ENCODE measurements around the gene CIRBP.
A peak's percentile ranks its signal among the peaks of the same experiment; 100 is the strongest.
"Not testable (repeated sequence)": the region's sequence is repeated elsewhere in the genome, so short reads cannot be mapped to it uniquely, and the experiment has no call there.

CIRBP gene

GRCh38 chr19:1317274-1318003 is 48.3 kb downstream of the CIRBP start:
- CTCF ChIA-PET: no interaction called here
- TF ChIP-seq SUZ12 (IDR thresholded peaks at IDR 0.05): no peak
- no peak for TF ChIP-seq FOXK2 (IDR thresholded peaks at IDR 0.05)
- TF ChIP-seq BHLHE40 (IDR thresholded peaks at IDR 0.05; ENCODE audit: borderline replicate concordance): no peak
- no peak for TF ChIP-seq FOXM1 (IDR thresholded peaks at IDR 0.05; ENCODE audit: borderline replicate concordance)
- TF ChIP-seq ZNF384 (IDR thresholded peaks at IDR 0.05): no peak
- no peak for TF ChIP-seq NFRKB (IDR thresholded peaks at IDR 0.05)
- TF ChIP-seq L3MBTL2 (conservative IDR thresholded peaks at IDR 0.05): no peak
- TF ChIP-seq LEF1 (IDR thresholded peaks at IDR 0.05; ENCODE audit: borderline replicate concordance): no peak
- no peak for TF ChIP-seq CTBP1 (IDR thresholded peaks at IDR 0.05; ENCODE audit: borderline replicate concordance)
- TF ChIP-seq SP1 (IDR thresholded peaks at IDR 0.05): no peak
- no peak for TF ChIP-seq ARNT (IDR thresholded peaks at IDR 0.05)
- TF ChIP-seq TARDBP (IDR thresholded peaks at IDR 0.05): no peak
- no peak for TF ChIP-seq PKNOX1 (IDR thresholded peaks at IDR 0.05)
- no peak for TF ChIP-seq HDGF (IDR thresholded peaks at IDR 0.05; ENCODE audit: borderline replicate concordance)
- no peak for DNase-seq (ENCODE audit: extremely low spot score)
- POLR2A ChIA-PET: interaction anchor here (0.6 to 2.0 kb wide), 3 partner anchors 14 to 48 kb away, joined by 3 to 5 read pairs (median 4); partner anchors contain the start of gene CIRBP

- ChIA-PET POLR2A (interaction anchor here (2.0 kb wide), 1 partner anchor 50 kb away, joined by 4 read pairs; the partner anchor contains the start of gene CIRBP), CTCF (no interaction called here)
- no peak for DNase-seq (ENCODE audit: extremely low spot score)
- TF ChIP-seq ZNF384 (IDR thresholded peaks at IDR 0.05): peak; percentile 88
- no peak for TF ChIP-seq CTBP1 (IDR thresholded peaks at IDR 0.05; ENCODE audit: borderline replicate concordance)
- no peak for TF ChIP-seq LEF1 (IDR thresholded peaks at IDR 0.05; ENCODE audit: borderline replicate concordance)
These were observed 49.7 kb downstream of the CIRBP start for GRCh38 chr19:1318678-1319471.

- DNase-seq (ENCODE audit: extremely low spot score); CTCF ChIA-PET; POLR2A ChIA-PET: not testable (repeated sequence)
These were observed 51.1 kb downstream of the CIRBP start for GRCh38 chr19:1320282-1320650.

GRCh38 chr19:1321539-1321938 is 52.4 kb downstream of the CIRBP start:
- DNase-seq (ENCODE audit: extremely low spot score): no peak
- POLR2A ChIA-PET: no interaction called here
- CTCF ChIA-PET: no interaction called here
- TF ChIP-seq SP1 (IDR thresholded peaks at IDR 0.05) (no peak), HDGF (IDR thresholded peaks at IDR 0.05; ENCODE audit: borderline replicate concordance) (no peak), ZNF384 (IDR thresholded peaks at IDR 0.05) (no peak), SUZ12 (IDR thresholded peaks at IDR 0.05) (no peak), FOXK2 (IDR thresholded peaks at IDR 0.05) (no peak), FOXM1 (IDR thresholded peaks at IDR 0.05; ENCODE audit: borderline replicate concordance) (no peak), NFRKB (IDR thresholded peaks at IDR 0.05) (no peak), L3MBTL2 (conservative IDR thresholded peaks at IDR 0.05) (no peak), ARNT (IDR thresholded peaks at IDR 0.05) (no peak), FOXA1 (IDR thresholded peaks at IDR 0.05) (no peak)

GRCh38 chr19:1322198-1322981 is 53.3 kb downstream of the CIRBP start:
- no peak for DNase-seq (ENCODE audit: extremely low spot score)
- ChIA-PET CTCF (no interaction called here), POLR2A (no interaction called here)
- TF ChIP-seq SUZ12 (IDR thresholded peaks at IDR 0.05) (no peak), CTBP1 (IDR thresholded peaks at IDR 0.05; ENCODE audit: borderline replicate concordance) (no peak), TARDBP (IDR thresholded peaks at IDR 0.05) (no peak), ZNF384 (IDR thresholded peaks at IDR 0.05) (no peak), ELF4 (IDR thresholded peaks at IDR 0.05) (no peak), ARNT (IDR thresholded peaks at IDR 0.05) (no peak), BHLHE40 (IDR thresholded peaks at IDR 0.05; ENCODE audit: borderline replicate concordance) (no peak), NFRKB (IDR thresholded peaks at IDR 0.05) (no peak), PKNOX1 (IDR thresholded peaks at IDR 0.05) (no peak), SP1 (IDR thresholded peaks at IDR 0.05) (no peak), FOXK2 (IDR thresholded peaks at IDR 0.05) (no peak), HDGF (IDR thresholded peaks at IDR 0.05; ENCODE audit: borderline replicate concordance) (no peak), LEF1 (IDR thresholded peaks at IDR 0.05; ENCODE audit: borderline replicate concordance) (no peak), FOXA1 (IDR thresholded peaks at IDR 0.05) (no peak), L3MBTL2 (conservative IDR thresholded peaks at IDR 0.05) (no peak), FOXM1 (IDR thresholded peaks at IDR 0.05; ENCODE audit: borderline replicate concordance) (no peak)

- no peak for DNase-seq (ENCODE audit: extremely low spot score)
- ChIA-PET POLR2A (interaction anchor here (1.9 kb wide), 1 partner anchor 55 kb away, joined by 8 read pairs; the partner anchor contains the start of gene CIRBP), CTCF (interaction anchor here (1.0 kb wide), 1 partner anchor 8 kb away, joined by 4 read pairs; no protein-coding TSS in a partner anchor)
- TF ChIP-seq L3MBTL2 (conservative IDR thresholded peaks at IDR 0.05) (no peak), SUZ12 (IDR thresholded peaks at IDR 0.05) (no peak), FOXA1 (IDR thresholded peaks at IDR 0.05) (no peak), TARDBP (IDR thresholded peaks at IDR 0.05) (no peak), LEF1 (IDR thresholded peaks at IDR 0.05; ENCODE audit: borderline replicate concordance) (no peak), CTBP1 (IDR thresholded peaks at IDR 0.05; ENCODE audit: borderline replicate concordance) (no peak), HDGF (IDR thresholded peaks at IDR 0.05; ENCODE audit: borderline replicate concordance) (no peak), FOXK2 (IDR thresholded peaks at IDR 0.05) (no peak), FOXM1 (IDR thresholded peaks at IDR 0.05; ENCODE audit: borderline replicate concordance) (no peak), ARNT (IDR thresholded peaks at IDR 0.05) (no peak), NFRKB (IDR thresholded peaks at IDR 0.05) (no peak), SP1 (IDR thresholded peaks at IDR 0.05) (no peak), PKNOX1 (IDR thresholded peaks at IDR 0.05) (no peak), ZNF384 (IDR thresholded peaks at IDR 0.05) (no peak), BHLHE40 (IDR thresholded peaks at IDR 0.05; ENCODE audit: borderline replicate concordance) (no peak), ELF4 (IDR thresholded peaks at IDR 0.05) (no peak)
These were observed 55.2 kb downstream of the CIRBP start for GRCh38 chr19:1324249-1324805.

Data from HEK293T (cell line).